IMR-90 (cell line): ENCODE results near the gene FARP1.

Experiments
- CTCF ChIP-seq: conservative IDR thresholded peaks from 2 replicates; pipeline ENCODE4 v1.5.1; 2012; ENCODE audit warnings: mild to moderate bottlenecking, low read depth, low read length, improper control_type of control experiment
- POLR2A ChIP-seq: IDR thresholded peaks from 2 replicates; pipeline ENCODE4 v1.6.1; 2012; ENCODE audit warnings: mild to moderate bottlenecking, low read depth, low read length

- TF ChIP-seq CTCF (no peak), POLR2A (peak; percentile 47; the same call in 1 of the 2 replicates)
Measured at GRCh38 chr13:98484289-98485219, 341.7 kb downstream of the FARP1 start.
